NT2/D1 (cell line): Measurements from ENCODE around the gene OPRD1.

Experiments used
- SUZ12 ChIP-seq: IDR thresholded peaks from 2 replicates; pipeline ENCODE4 v1.6.1; 2011; ENCODE audit not compliant: insufficient read length, insufficient read depth; ENCODE audit errors: extremely low read depth
- YY1 ChIP-seq: IDR thresholded peaks from 2 replicates; pipeline ENCODE4 v1.6.1; 2011; ENCODE audit not compliant: insufficient read length, insufficient read depth
- ZNF274 ChIP-seq: IDR thresholded peaks from 2 replicates; pipeline ENCODE4 v1.6.1; 2011; ENCODE audit warnings: mild to moderate bottlenecking, low read depth, low read length

GRCh38 chr1:28915031-28915895 lies 103.3 kb downstream of the OPRD1 start:
- TF ChIP-seq YY1: no peak
- no peak for TF ChIP-seq ZNF274
- TF ChIP-seq SUZ12: no peak
